Prostate gland (tissue), 2 donors: ENCODE data around the gene TOR1A.

ENCODE experiments used
- CTCF ChIP-seq, 4 experiments: fragments of 200-600 bp in 2 of 4; fragments of 450-650 bp in 2 of 4; sonication (generic) in 2 of 4; IDR thresholded peaks; 1 replicate in 3 of 4; 2 replicates in 1 of 4; pipeline ENCODE4 v1.5.1; 2016 to 2019; ENCODE audit warnings: antibody characterized with exemption in 4 of 4, mild to moderate bottlenecking in 2 of 4, moderate library complexity in 2 of 4
- POLR2A ChIP-seq: fragments of 450-650 bp; IDR thresholded peaks from one replicate; pipeline ENCODE4 v1.6.1; 2016; ENCODE audit warnings: antibody characterized with exemption, mild to moderate bottlenecking

GRCh38 chr9:129778469-129778868, 45.5 kb downstream of the TOR1A start:
- no peak for TF ChIP-seq CTCF (IDR thresholded peaks at IDR 0.05)
- TF ChIP-seq POLR2A = no peak
